IPS DF 4.7 (cell line): ENCODE measurements around the gene ABCA8.
"Not testable (repeated sequence)": the region's sequence is repeated elsewhere in the genome, so short reads cannot be mapped to it uniquely, and the experiment has no call there.

Experiments
- DNase-seq: peaks from one replicate; pipeline ENCODE4 v3.0.0-alpha.2; 2013; ENCODE audit warnings: low spot score; ENCODE audit errors: extremely low read depth

Gene ABCA8

DNA sequence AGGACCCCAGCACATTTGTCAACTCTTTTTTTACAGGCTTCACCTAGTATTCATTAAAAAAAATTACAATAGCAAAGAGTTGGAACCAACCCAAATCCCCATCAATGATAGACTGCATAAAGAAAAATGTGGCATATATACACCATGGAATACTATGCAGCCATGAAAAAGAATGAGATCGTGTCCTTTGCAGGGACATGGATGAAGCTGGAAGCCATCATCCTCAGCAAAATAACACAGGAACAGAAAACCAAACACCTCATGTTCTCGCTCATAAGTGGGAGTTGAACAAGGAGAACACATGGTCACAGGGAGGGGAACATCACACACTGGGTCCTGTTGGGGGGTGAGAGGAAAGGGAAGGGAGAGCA lies 11.4 kb downstream of the ABCA8 start:
- DNase-seq, result not testable (repeated sequence)

- DNase-seq, result no peak
Measured at GRCh38 chr17:68943123-68943811, 11.9 kb downstream of the ABCA8 start.

DNA sequence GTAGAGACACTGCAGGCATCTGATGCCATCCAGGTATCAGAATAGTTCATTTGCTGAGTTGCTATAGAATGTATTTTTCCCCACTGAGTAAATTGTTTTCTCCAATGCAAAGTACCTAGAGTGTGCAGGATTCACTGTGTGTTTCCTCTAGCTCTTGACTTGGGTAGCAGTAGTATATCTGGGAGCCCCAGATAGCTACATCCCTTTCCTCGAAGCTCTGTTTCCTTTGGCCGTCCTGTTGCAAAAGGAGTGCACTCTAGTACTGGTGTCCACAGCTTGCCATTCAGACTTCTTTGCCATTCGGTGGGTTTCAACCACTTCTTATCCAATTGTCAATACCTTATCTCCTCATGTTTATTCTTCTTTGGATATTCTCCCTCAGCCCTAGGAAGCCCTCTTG lies 12.8 kb downstream of the ABCA8 start:
- DNase-seq, result no peak

- no peak for DNase-seq
Measured at GRCh38 chr17:68941761-68942160, 13.4 kb downstream of the ABCA8 start.

DNA sequence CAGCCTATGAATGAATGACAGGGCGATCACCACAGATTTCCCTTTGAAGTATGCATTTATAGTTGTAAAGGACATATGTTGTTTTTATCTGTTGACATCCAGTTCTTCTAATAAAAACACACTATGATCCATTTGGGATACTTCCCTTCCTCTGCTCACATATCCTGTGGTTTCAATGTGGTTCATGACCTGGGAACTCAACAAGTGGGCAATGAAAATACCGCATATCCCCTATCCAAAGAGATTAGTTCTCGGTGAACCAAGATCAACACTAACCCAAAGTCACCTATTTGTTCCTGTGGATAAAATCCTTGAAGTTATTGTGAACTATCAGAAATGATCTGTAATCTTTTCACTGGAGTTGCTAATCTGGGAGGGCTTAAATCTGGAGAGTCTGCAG lies 16.0 kb downstream of the ABCA8 start:
- no peak for DNase-seq

DNA sequence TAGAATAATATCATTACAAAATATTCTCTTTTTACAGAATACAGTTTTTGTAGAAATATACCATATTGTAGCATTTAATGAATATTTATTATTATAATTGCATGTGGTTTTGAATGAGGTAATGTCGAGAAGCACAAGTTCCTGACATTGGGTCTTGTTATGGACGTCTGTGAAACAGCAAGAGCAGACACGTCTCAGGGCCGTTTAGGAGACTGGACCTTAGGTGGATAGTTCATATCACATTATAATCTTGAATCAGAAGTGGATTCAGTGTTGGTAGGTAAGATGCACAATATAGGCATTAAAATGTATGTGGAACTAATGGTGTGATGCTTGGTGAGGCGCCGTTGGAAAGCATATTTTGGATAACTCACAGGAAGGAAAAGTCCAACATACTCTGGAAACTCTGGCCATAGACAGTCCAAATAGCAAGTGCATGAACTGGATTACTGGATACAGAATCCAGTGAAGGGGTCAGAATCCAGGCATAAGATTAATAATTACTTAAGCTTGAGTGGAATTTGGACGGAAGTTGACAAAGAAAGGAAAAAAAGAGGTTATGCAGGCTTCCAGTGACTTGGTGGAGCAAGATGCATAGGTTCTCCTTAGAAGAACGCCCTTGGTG lies 17.2 kb downstream of the ABCA8 start:
- DNase-seq, result no peak

- DNase-seq, result no peak
Measured at GRCh38 chr17:68927516-68927915, 27.7 kb downstream of the ABCA8 start.

- DNase-seq, result no peak
Measured at GRCh38 chr17:68924793-68925720, 30.1 kb downstream of the ABCA8 start.

DNA sequence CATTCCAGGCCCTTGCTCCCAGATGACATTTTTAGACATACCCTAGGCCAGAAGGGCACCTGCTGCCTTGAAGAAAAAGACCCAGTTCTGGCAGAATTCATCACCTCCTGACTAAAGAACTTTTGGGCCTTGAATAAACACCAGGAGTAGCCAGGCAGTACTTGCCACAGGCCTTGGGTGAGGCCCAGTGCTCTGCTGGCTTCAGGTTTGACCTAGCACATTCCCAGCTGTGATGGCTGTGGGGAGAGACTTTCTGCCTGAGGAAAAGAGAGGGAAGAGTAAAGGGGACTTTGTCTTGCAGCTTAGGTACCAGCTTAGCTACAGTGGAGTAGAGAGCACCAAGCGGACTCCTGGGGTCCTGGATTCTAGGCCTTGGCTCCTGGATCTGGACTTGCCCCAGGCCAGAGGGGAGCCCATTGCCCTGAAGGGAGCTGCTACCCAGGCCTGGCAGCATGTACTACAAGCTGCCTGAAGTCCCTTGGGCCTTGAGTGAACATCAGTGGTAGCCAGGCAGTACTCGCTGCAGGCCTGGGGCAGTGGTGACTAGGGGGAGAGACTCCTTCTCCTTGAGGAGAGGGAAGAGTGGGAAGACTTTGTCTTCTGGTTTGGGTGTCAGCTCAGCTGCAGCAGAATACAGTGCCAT lies 44.3 kb downstream of the ABCA8 start:
- DNase-seq, result no peak

- no peak for DNase-seq
Measured at GRCh38 chr17:68910251-68910705, 44.9 kb downstream of the ABCA8 start.

- DNase-seq, result no peak
Measured at GRCh38 chr17:68909066-68909465, 46.1 kb downstream of the ABCA8 start.

GRCh38 chr17:68908045-68908444 lies 47.1 kb downstream of the ABCA8 start:
- DNase-seq, result no peak

GRCh38 chr17:68906638-68907037 lies 48.6 kb downstream of the ABCA8 start:
- no peak for DNase-seq

GRCh38 chr17:68903286-68903685 lies 51.9 kb downstream of the ABCA8 start:
- no peak for DNase-seq

DNA sequence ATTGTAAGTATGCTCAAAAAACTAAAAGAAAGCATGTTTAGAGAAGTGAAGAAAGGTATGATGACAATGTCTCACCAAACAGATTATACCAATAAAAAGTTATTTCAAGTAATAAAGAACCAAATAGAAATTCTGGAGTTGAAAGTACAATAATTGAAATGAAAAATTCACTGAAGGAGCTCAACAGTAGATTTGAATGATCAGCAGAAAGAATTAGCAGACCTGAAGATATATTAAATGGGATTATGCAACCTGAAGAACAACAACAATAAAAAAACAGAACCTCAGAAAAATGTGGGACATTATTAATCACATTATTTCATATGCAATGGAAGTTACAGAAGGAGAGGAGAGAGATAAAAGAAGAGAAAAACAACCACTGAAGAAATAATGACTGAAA lies 57.6 kb downstream of the ABCA8 start:
- DNase-seq, result no peak

- DNase-seq, result no peak
Measured at GRCh38 chr17:68892658-68893057, 62.5 kb downstream of the ABCA8 start.

GRCh38 chr17:68892193-68892592 lies 63.0 kb downstream of the ABCA8 start:
- DNase-seq, result no peak

GRCh38 chr17:68886401-68886800 lies 68.8 kb downstream of the ABCA8 start:
- no peak for DNase-seq

GRCh38 chr17:68884888-68885287 lies 70.3 kb downstream of the ABCA8 start:
- DNase-seq, result no peak

DNA sequence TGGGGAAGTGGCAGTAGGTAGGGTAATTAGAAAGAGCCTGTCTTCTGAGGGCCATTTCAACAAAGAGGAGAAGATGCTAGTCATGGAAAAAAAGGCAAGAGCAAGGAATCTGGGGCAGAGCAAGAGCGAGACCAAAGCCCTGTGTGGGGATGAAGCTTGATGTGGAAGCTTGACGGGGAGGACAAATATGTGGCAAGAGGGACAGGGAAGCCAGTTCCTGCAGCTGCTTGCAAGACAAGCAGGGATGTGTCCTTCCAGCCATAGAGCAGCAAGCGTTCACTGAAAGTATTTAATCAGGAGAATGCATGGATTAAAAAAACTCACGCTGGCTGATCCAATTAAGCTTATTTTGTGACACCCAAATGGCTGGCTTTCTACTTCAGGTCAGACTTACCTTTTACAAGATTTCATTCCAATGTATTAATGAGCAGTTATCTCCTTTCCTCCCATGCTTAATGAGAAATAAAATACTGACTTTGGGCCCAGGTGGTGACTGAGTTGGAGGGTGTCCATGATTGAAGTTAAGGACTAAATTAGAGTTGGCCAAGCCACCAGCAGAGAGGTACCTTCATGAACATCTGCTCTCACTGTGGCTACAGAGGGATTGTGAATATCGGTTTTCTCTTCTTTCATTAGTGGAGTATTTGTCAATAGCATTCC lies 76.8 kb downstream of the ABCA8 start:
- DNase-seq, result no peak

- DNase-seq, result no peak
Measured at GRCh38 chr17:68871447-68871846, 83.7 kb downstream of the ABCA8 start.
